HG02759 (cell line): Measurements from ENCODE around the gene AQP7.
"Not testable (repeated sequence)": the region's sequence is repeated elsewhere in the genome, so short reads cannot be mapped to it uniquely, and the experiment has no call there.

Experiments used
- ATAC-seq: cut with Tn5 transposase; IDR thresholded peaks from one replicate; pipeline ENCODE4 v1.9.1; 2021; ENCODE audit warnings: mild to moderate bottlenecking, moderate library complexity; ENCODE audit not compliant: unreplicated experiment

AQP7 gene

DNA sequence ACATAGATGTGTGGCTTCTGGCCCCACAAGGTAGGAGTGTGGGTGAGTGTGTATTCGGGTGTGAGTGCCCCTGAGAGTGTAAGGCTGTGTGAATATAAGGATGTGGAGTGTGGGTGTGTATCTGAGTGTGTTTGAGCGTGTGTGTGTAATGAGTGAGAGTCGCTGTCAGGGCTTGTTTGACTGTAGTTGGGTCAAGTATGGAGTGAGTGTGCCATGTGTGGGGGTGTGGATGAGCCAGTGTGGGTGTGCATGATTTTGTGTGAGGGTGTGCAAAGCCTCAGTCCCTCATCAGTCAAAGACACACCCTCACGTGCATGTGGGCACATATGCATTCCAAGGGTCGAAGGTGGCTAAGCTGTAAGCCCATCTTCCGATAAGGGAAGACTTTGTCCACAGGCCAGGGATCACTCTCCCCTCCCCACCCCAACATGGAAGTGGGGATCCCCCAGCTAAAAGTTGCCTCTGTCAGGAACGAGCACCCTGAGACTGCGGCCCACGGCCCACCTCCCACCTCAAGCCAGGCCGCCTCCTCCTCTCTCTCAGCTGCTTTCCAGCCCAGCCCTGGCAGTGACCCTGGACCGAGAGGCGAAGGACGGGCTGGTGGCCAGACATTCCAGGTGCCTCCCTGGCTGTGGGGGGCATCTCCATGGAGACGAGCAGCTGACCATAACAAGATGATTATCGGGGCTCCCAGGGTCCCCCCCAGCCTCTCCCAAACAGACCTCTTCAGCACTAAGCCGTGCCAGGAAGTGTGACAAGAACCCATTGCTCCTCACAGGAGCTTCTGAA, 32.1 kb upstream of the AQP7 start:
- ATAC-seq = no peak

DNA sequence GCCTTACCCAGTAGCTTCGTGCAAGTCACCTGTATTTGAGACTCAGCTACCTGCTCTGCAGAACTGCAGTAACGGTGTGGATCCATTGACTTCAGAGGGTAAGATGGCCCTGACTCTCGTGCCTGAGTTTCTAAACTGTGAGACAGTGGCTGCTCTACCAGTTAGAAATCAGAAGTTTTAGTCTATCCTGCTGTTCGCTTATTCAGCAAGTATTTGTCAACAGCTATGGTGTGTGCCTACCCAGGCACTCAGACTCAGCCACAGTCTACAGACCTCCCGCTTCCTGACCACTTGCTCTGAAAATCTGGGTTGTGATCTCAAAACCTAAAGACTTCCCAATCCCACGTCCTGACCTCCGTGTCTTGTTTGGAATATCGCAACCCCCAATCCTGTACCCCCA, 31.5 kb upstream of the AQP7 start:
- ATAC-seq = no peak

GRCh38 chr9:33431420-33431819, 29.1 kb upstream of the AQP7 start:
- ATAC-seq = no peak

DNA sequence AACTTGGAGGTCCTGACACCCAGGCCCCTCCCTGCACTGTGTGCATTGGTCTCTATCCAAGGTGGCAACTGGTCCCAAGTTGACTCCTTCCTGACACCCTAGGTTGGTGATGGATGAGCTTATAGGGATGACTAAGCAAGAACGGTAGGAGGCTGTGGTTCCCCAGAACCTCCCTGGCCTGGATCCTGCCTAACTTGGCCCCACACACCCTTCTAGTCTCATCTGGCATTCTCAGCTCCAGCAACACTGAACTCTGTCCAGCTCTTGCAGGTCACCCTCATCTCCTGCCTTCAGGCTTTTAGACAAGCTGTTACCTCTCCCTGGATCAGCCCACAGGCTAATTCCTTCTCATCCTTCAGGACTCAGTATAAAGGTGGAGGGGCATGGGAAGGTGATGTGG, 28.6 kb upstream of the AQP7 start:
- ATAC-seq = no peak

- no peak for ATAC-seq
Measured at GRCh38 chr9:33429256-33429985, 27.1 kb upstream of the AQP7 start.

- no peak for ATAC-seq
Measured at GRCh38 chr9:33426843-33427293, 24.5 kb upstream of the AQP7 start.

DNA sequence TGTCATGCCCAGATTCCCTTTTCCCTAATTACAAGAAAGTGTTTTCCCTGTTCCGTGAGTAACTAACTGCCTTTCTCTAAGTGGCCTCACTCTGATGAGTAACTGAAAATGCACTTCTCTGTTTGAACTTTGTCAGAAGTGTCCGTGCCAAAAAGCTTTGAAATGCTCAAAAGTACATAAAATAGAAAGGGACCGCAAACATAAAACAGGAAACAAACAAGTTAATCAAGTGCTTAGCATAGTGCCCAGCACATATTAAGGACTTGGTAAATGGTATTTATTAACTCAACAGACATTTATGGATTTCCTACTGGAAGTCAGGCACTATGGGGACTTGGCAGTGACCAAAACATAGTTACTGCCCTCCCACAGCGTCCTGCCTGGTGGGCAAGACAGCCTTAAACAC, 22.8 kb upstream of the AQP7 start:
- ATAC-seq = no peak

DNA sequence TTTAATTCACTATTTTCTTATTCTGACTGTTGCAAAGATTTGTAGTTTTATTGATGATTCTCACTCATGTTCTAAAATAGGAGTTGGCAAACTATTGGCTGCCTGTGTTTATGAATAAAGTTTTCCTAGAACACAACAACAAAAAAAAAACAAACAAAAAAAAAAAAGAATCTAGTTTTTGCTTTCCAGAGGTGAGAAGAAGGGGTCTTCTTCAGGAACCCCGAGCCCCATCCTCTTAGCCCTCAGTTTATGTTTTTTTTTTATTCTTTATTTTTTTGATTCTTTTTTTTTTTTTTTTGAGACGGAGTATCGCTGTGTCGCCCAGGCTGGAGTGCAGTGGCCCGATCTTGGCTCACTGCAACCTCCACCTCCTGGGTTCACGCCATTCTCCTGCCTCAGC, 22.1 kb upstream of the AQP7 start:
- not testable (repeated sequence) for ATAC-seq

- ATAC-seq = not testable (repeated sequence)
Measured at GRCh38 chr9:33424043-33424442, 21.7 kb upstream of the AQP7 start.

DNA sequence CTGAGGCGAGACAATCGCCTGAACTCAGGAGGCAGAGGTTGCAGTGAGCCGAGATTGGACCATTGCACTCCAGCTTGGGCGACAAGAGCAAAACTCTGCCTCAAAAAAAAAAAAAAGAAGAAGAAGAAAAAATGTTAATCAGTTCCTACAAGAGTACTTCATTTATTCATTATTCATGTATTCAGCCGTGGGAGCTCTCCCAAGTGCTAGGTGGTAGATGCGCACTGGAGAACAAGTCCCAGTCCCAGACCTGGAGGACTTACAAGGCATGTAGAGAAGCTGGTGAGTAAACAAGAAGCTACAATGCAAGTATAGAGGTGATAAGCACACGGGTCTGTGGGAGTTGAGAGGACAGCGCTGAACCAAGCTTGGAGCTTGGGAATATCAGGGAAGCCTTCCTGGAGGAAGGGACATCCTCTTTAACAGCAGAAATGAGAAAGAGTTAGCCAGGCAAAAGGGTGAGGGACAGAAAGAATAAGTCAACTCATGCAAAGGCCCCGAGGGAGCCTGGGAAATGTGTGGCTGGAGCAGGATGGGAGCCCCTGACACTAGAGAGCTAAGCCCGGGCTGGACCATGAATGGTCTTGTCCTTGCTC, 17.4 kb upstream of the AQP7 start:
- ATAC-seq = no peak

GRCh38 chr9:33418090-33418489, 15.7 kb upstream of the AQP7 start:
- ATAC-seq = no peak

DNA sequence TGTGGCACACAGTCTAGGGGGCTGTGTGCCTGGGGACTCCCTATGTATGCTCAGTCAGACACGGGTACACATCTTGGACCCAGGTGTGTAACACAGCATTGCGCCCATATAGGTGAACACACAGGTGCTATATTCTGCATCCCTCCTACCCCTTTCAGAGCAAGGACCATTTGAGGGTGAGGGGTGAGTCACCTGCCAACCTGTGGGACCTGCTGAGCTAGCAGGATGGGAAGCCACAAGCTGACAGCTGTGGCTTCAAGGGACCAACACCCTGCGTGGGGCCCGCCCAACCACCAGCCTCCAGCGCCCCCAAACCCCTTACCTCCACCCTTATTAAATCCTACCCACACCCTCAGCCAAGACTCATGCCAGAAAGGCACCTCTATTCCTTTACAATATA, 14.6 kb upstream of the AQP7 start:
- ATAC-seq = no peak

- no peak for ATAC-seq
Measured at GRCh38 chr9:33415501-33416038, 13.2 kb upstream of the AQP7 start.

DNA sequence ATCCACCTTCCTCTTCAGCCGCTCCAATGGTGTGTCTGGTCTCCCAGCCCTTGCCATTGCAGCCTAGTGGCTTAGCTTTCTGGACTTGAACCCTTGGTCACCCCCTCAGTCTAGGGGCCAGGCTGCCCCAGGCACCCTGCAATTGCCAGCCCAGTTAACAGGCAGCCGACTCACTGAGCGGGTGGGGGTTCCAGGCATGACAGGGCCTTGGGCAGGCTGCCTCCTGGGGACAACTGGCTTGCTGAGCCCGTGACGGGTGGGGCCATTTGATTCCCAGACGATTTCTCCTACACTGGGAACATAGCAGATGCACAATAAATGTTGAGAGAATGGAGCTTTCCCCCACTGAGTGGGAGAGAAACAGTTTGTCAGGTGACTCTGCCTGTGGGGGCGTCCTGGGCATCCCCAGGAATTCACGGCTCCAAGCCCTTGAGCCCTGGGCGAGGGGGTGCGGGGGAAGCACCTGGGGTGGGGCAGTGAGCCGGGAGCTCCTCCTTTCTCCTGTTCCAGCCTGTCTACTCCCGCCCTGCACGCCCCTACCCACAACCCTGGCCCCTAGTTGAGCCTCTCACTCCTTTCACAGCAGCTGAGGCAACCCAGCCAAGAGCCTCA, 12.6 kb upstream of the AQP7 start:
- no peak for ATAC-seq

DNA sequence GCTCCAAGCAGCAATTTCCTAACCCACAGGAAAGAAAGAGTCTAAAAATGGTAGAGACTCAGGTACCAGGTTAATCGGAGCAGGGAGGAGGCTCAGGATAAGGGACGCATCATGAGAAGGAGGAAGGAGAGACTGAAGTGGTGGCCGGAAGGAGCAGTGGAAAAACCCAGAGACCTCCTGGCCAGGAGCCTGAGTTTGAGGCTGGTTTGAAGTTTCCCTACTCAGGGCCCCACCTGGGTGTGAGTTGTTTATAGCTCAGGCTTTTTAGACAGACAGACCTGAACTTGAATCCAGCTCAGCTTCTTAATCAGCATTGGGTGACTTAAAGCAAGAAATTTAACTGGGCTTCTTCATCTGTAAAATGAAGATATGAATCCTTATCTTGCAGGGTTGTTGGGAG, 11.9 kb upstream of the AQP7 start:
- no peak for ATAC-seq

GRCh38 chr9:33408087-33408486, 5.7 kb upstream of the AQP7 start:
- no peak for ATAC-seq

DNA sequence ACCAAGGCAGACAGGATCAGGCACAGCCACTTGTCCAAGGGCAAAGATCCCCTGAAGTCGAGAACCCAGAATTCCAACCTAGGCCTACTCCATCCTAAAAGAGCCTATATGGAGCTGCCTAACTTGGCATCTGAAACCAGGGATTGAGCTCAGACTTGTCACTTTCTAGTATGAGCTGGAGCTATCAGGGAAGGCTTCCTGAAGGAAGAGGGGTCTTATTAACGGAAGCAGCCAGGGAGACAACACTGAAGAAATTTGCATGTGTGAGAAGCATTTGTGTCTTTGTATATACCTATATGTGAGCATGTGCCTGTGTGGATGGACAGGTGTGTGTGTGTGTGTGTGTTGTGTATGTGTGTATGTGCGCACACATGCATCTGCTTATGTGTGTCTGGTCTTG, 4.7 kb upstream of the AQP7 start:
- no peak for ATAC-seq

GRCh38 chr9:33404788-33405362, 2.5 kb upstream of the AQP7 start:
- no peak for ATAC-seq

DNA sequence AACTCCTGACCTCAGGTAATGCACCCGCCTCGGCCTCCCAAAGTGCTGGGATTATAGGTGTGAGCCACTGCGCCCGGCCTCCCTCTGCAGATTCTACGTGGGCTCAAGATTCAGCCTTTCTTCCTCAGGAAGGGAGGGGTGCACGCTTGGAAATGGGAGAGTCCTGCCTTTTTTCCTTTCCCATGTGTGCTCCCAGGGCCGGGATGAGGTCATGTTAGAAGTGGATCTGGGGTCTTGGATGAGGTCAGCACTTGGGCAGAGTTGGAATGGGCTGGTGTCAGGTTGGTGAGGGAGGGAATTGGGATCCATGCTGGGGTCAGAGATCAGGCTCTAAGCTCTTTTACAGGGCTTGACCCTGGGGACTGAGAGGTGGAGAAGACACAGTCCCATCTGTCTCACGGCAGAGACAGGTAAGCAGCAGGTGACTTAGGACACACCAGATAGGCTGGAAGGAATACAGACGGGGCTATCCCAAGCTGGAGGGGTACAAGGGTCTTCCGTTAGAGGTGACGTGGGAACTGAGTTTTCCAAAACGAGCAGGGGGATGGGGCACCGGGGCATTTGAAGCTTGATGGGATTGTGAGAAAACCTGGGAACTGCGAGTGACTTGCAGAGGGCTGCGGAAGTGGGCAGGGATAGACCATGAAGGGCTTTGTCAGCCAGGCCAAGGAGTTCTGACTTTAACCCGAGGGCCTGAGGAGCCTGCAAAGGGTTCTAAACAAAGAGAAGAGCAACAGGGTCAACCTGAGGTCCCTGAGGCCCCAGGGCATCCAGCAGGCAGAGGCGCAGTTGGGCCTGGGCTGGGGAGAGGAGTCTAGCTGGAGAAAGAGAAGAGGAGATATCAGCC, 1.8 kb upstream of the AQP7 start:
- ATAC-seq = no peak

GRCh38 chr9:33401809-33402208, 559 bp downstream of the AQP7 start:
- not testable (repeated sequence) for ATAC-seq
